ENCODE measurements around the gene IL32. TPM values are rescaled to one million over a fixed set of nuclear protein-coding genes. Genes with fewer than 3 reads are reported as not detected.
A peak's percentile ranks its signal among the peaks of the same experiment; 100 is the strongest.

IL32 gene
- total and polyA plus RNA-seq, 9 of the 15 experiments (the other 6 are each of a cell fraction or from before 2014, with no cell fraction given), result 0.21 to 2.2 (median 0.37) TPM; not detected in 3

- peak overlapping the region; percentile 90 for H3K27ac ChIP-seq (ENCODE audit: extremely low read depth, low read depth, low read length)
- peaks cover 28% of the 10 kb centered on the region for H4K20me1 ChIP-seq (replicated peaks; ENCODE audit: control insufficient read depth, insufficient read depth, low read length)
- peak overlapping the region; percentile 82 for H3K4me3 ChIP-seq
- ATAC-seq (peak; percentile 67), DNase-seq (ENCODE audit: extremely low read depth in 1 of 4, low spot score in 3 of 4) (peak; percentile 50 to 92 (median 67)), FAIRE-seq (peak; percentile 93)
- no peak overlapping the region for H2AFZ ChIP-seq (ENCODE audit: low read depth, low read length)
- in situ Hi-C loops (cut with MboI), result no loop called here
- peaks cover 2% of the 10 kb centered on the region for H3K9me1 ChIP-seq (ENCODE audit: control insufficient read depth, insufficient read depth, low read length)
- H3K4me2 ChIP-seq (ENCODE audit: insufficient read depth, low read length), result peak overlapping the region; percentile 83
- WGBS (ENCODE audit: insufficient coverage, low coverage, missing lambda C conversion rate), result under 1% methylated on average over 8 of the region's 8 CpGs
- no peaks in the 10 kb centered on the region for H3K9me3 ChIP-seq (replicated peaks; ENCODE audit: control insufficient read depth, insufficient read depth, low read depth, low read length)
- intact Hi-C loops (cut with micrococcal nuclease), result loop anchor here (10.0 kb wide), 1 partner anchor 57 kb away; the partner anchor contains the start of genes KREMEN2 and PAQR4
- CTCF ChIA-PET (ENCODE audit: low intra/inter-chr PET ratio), result no interaction called here
- H3K4me1 ChIP-seq (replicated peaks in 1 of 2; ENCODE audit: control insufficient read depth in 2 of 2, insufficient read depth in 2 of 2, low read length in 2 of 2), result peaks cover 29 to 87% of the 10 kb centered on the region in 2 experiments
- BruUV-seq (replicated peaks), result no TSS peak
- H3K36me3 ChIP-seq (ENCODE audit: control insufficient read depth, insufficient read depth, low read length), result peaks cover 36% of the 10 kb centered on the region; the same call in 2 of the 3 replicates
- POLR2A ChIA-PET, result interaction anchor here (0.6 to 2.7 kb wide), 9 partner anchors 9 to 554 kb away, joined by 3 to 13 read pairs (median 3); partner anchors contain the start of gene FLYWCH1
- H3K9ac ChIP-seq (ENCODE audit: insufficient read depth in 1 of 2, low read depth in 2 of 2, low read length in 2 of 2), result peak overlapping the region; percentile 88 to 95
- H3K27me3 ChIP-seq (ENCODE audit: control insufficient read depth in 2 of 2, insufficient read depth in 2 of 2, low read length in 2 of 2), result no peaks in the 10 kb centered on the region
- H3K79me2 ChIP-seq (ENCODE audit: control insufficient read depth, insufficient read depth, low read length), result peaks cover 42% of the 10 kb centered on the region
- TF ChIP-seq POLR2AphosphoS5 (IDR thresholded peaks at IDR 0.05; ENCODE audit: control insufficient read depth, insufficient read depth, low read depth, low read length) (peak; percentile 63; the same call in 1 of the 2 replicates), SMARCA4 (IDR thresholded peaks at IDR 0.05) (peak; percentile 94), HMGN3 (IDR thresholded peaks at IDR 0.05; ENCODE audit: borderline replicate concordance, extremely low read depth, insufficient read length, low read depth, low read length) (peak; percentile 46), MED1 (CRISPR knock-in tag; IDR thresholded peaks at IDR 0.05; ENCODE audit: borderline replicate concordance) (no peak), CHD2 (IDR thresholded peaks at IDR 0.05; ENCODE audit: low read depth, low read length) (no peak), EGR1 (conservative IDR thresholded peaks at IDR 0.05) (peak; percentile 97), ZBTB26 (CRISPR knock-in tag; IDR thresholded peaks at IDR 0.05) (no peak), SIN3A (IDR thresholded peaks at IDR 0.05; ENCODE audit: borderline replicate concordance in 2 of 2, control insufficient read depth in 1 of 2, low read depth in 2 of 2, low read length in 2 of 2) (peak in 1 of 2 experiments; percentile 53; a peak in 1 of 4 replicates), TAF1 (IDR thresholded peaks at IDR 0.05; ENCODE audit: control insufficient read depth, extremely low read depth, insufficient read depth, low read length, severe bottlenecking) (peak; percentile 63), ETS1 (conservative IDR thresholded peaks at IDR 0.05; ENCODE audit: control insufficient read depth, low read depth, low read length) (peak; percentile 74; the same call in 1 of the 2 replicates), VEZF1 (CRISPR knock-in tag; IDR thresholded peaks at IDR 0.05) (peak; percentile 82), MAZ (CRISPR knock-in tag; conservative IDR thresholded peaks at IDR 0.05 in 1 of 2, IDR thresholded peaks at IDR 0.05 in 1 of 2) (peak; percentile 19 to 92; a peak in 2 of 4 replicates), ATF4 (CRISPR knock-in tag; IDR thresholded peaks at IDR 0.05) (no peak), ATF7 (IDR thresholded peaks at IDR 0.05) (peak; percentile 31; the same call in 1 of the 2 replicates)
Measured at GRCh38 chr16:3022208-3022683, 43.2 kb upstream of the IL32 start.
